ENCODE data around the gene ARHGAP9.
"Not testable (repeated sequence)": the region's sequence is repeated elsewhere in the genome, so short reads cannot be mapped to it uniquely, and the experiment has no call there.

Gene ARHGAP9

DNA sequence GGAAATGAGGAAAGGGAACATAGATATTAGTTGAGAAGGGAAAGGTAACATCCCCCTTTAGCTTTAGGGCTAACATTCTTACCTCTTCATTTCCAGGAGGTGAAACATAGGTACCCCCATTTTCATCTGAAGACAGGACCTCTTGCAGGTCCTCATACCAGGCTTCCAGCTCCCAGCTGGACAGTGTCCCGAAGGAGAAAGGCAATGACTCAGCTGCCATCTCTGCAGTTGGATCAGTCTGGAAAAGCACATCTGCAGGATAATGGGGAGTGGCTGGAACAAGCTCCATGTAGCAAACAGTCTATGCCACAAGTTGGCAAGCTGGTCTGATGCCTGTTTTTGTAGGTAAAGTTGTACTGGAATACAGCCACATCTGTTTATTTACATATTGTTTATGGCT is 37.5 kb upstream of the ARHGAP9 start:
- DNase-seq = no peak

DNA sequence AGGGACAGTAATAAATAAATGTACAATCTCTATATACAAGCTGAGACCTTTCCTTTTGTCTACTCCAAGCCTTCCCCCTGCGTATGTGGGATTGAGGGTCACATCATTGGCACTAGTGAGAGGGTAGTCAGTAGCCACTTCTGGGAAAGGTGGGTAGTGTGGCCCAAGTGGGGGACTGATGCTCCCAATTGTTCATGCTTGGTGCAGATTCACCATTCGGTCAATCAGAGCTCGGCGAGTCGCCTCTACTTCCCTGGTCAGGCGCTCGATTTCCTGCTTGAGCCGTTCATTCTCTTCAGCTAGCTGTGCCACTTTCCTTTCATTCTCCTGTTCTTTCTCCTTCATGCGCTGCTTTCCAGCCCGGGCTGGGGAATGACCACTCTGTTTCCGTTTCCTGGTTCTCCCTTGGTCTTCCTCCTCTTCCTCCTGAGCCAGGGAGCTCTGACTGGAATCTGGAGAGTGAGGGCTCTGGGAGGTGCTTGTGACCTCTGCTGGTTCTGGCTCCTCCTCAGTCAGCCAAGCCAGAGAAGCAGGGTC is 37.0 kb upstream of the ARHGAP9 start:
- DNase-seq = no peak

DNA sequence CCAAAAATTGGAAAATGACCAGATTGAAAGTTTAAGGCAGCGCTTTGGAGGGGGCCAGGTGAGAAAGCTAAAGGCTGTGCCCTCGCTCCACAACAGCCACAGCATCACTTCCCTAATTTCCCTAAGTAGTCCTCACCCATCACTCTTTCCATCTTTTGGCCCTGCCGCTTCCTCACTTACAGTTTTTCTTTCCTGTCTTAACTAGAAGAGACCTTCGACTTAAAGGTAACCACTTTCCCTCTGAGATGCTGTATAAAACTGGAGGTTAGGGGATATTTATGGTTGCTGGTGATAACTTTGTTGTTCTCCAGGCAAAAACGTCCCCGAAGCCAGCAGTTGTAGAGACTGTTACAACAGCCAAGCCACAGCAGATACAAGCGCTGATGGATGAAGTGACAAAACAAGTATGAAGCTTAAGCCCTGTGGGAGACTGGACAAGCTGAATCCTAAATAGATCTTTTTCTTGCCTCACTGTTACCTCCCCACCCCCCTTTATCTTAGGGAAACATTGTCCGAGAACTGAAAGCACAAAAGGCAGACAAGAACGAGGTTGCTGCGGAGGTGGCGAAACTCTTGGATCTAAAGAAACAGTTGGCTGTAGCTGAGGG is 36.4 kb upstream of the ARHGAP9 start:
- no peak for DNase-seq

DNA sequence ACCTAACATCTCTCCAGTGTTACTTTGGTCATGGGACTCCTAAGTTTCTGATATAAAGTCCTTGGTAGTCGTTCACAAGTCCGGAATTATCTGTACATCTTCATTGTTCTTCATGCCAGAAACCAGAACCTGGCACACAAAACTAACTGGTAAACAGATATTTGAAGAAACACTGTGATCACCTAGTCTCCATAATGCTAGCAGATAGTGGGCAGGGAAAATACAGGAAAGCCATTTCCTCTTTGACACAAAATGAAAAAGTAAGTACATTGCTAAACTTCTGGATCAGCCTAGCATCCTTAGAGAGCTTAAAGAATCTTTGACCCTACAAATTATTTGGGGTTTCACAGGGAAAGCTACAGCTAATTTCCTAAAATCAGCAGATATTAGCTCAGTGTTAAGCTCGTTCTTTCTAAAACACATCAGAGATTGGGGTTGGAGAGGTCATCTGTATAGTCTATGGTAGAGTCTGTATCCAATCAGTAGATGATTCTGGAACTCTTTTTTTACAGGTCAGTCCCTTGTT is 35.8 kb upstream of the ARHGAP9 start:
- DNase-seq = no peak

DNA sequence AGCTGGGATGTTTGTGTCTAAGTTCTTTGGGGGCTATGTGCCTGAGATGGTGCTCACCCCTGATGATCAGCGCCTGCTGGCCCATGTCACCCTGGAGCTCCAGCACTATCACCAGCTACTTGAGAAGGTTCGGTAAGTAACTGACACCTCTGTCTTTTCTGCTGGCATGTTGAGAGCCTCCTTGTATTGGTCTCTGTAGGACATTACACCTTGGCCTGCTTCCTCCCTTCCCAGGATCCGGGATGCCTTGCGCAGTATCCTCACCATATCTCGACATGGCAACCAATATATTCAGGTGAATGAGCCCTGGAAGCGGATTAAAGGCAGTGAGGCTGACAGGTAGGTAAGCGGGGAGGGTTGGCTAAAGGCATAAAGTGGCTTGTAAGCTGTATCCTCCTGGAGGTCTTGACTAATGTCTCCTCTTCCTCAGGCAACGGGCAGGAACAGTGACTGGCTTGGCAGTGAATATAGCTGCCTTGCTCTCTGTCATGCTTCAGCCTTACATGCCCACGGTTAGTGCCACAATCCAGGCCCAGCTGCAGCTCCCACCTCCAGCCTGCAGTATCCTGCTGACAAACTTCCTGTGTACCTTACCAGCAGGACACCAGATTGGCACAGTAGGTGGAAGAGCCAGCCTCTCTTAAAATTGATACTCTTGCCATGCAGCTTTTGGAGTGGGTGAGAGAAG is 35.2 kb upstream of the ARHGAP9 start:
- peak; percentile 66 to 89 for DNase-seq

DNA sequence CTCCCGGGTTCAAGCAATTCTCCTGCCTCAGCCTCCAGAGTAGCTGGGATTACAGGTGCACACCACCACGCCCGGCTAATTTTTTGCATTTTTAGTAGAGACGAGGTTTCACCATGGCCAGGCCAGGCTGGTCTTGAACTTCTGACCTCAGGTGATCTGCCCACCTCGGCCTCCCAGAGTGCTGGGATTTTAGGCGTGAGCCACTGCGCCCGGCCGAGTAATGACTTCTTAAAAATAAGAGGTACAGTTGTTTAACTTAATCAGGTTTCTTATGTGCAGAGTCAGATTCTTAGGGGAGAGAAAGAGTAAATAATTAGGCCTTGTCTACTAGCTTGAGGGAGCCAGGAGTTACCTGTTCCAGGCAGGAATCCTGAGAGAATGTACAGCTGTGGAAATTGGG is 34.6 kb upstream of the ARHGAP9 start:
- DNase-seq = not testable (repeated sequence)

DNA sequence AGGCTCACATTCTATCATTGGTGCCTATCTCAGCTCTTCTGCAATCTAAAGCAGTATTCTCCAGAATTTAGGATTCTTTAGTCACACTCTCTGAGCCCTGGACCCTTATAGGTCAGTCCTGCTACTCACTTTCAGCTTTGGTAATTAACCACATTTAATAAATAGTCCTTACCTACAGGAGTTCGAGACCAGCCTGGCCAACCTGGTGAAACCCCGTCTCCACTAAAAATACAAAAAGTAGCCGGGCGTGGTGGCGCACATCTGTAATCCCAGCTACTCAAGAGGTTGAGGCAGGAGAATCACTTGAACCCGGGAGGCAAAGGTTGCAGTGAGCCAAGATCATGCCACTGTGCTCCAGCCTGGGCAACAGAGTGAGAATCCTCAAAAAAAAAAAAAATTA is 34.0 kb upstream of the ARHGAP9 start:
- not testable (repeated sequence) for DNase-seq

DNA sequence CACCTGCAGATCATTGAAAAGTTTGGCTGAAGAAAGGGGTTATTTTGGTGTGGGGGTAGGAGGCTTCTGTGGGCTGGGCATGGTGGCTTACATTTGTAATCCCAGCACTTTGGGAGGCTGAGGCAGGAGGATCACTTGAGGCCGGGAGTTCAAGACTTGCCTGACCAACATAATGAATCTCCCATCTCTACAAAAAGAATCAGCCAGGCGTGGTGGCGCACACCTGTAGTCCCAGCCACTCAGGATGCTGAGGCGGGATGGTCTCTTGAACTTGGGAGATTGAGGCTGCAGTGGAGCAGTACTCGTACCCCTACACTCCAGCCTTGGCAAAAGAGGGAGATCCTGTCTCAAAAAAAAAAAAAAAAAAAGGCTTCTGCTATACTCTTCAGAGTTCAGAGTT is 33.6 kb upstream of the ARHGAP9 start:
- no peak for DNase-seq

DNA sequence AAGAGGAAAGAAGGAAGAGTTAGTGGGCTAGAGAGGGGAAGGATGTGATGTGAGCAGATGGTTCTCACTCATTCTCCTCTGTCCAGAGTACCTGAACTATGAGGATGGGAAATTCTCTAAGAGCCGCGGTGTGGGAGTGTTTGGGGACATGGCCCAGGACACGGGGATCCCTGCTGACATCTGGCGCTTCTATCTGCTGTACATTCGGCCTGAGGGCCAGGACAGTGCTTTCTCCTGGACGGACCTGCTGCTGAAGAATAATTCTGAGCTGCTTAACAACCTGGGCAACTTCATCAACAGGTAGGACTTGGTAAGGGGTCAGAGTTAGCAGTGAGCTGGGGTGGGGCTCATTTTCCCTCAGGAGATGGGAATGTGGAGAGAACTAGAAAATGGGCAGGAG is 33.0 kb upstream of the ARHGAP9 start:
- DNase-seq = no peak

DNA sequence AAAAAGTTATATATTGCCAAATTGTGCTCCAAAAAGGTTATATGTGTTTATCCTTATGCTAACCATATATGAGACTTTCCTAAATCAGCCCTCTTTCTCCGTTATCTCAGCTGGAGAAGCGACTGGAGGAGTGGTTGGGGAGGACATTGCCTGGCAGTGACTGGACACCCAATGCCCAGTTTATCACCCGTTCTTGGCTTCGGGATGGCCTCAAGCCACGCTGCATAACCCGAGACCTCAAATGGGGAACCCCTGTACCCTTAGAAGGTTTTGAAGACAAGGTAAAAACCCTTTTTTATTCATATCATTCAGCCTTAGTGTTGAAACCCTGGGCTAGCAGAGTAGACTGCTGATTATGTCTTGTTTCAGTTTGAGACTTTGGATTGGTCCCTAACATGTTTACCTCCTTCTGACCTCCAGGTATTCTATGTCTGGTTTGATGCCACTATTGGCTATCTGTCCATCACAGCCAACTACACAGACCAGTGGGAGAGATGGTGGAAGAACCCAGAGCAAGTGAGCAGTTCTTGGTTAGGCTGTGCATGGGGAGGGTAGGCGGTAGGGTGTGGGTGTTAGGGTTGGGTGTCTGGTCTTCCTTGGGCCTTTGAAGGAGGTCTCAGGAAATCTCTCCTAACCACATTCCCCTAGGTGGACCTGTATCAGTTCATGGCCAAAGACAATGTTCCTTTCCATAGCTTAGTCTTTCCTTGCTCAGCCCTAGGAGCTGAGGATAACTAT is 32.1 kb upstream of the ARHGAP9 start:
- DNase-seq = no peak

DNA sequence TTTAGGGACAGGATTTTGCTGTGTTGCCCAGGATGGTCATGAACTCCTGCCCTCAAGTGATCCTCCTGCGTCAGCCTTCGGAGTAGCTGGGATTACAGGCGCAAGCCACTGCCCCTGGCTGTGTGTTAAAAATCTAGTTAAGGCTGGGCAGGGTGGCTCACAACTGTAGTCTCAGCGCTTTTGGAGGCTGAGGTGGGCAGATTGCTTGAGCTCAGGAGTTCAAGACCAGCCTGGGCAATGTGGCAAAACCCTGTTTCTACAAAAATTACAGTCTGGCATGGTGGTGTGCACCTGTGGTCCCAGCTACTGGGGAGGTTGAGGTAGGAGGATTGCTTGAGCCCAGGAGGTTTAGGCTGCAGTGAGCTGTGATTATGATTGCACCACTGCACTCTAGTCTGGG is 31.5 kb upstream of the ARHGAP9 start:
- no peak for DNase-seq

DNA sequence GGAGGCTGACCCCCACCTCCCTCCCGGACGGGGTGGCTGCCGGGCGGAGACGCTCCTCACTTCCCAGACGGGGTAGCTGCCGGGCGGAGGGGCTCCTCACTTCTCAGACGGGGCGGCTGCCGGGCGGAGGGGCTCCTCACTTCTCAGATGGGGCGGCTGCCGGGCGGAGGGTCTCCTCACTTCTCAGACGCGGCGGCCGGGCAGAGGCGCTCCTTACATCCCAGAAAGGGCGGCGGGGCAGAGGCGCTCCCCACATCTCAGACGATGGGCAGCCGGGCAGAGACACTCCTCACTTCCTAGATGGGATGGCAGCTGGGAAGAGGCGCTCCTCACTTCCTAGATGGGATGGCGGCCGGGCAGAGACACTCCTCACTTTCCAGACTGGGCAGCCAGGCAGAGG is 28.1 kb upstream of the ARHGAP9 start:
- not testable (repeated sequence) for DNase-seq

DNA sequence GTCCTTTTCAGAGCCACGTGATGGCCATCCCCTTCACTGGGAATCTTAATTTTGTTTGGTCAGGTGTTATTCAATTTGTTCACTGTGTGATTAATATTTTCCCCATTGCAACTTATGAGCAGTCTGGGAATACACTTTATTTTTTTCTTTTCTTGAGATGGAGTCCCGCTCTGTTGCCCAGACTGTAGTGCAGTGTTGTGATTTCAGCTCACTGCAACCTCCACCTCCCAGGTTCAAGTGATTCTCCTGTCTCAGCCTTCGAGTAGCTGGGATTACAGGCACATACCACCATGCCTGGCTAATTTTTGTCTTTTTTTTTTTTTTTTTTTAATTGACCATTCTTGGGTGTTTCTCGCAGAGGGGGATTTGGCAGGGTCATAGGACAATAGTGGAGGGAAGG is 26.9 kb upstream of the ARHGAP9 start:
- DNase-seq = not testable (repeated sequence)

DNA sequence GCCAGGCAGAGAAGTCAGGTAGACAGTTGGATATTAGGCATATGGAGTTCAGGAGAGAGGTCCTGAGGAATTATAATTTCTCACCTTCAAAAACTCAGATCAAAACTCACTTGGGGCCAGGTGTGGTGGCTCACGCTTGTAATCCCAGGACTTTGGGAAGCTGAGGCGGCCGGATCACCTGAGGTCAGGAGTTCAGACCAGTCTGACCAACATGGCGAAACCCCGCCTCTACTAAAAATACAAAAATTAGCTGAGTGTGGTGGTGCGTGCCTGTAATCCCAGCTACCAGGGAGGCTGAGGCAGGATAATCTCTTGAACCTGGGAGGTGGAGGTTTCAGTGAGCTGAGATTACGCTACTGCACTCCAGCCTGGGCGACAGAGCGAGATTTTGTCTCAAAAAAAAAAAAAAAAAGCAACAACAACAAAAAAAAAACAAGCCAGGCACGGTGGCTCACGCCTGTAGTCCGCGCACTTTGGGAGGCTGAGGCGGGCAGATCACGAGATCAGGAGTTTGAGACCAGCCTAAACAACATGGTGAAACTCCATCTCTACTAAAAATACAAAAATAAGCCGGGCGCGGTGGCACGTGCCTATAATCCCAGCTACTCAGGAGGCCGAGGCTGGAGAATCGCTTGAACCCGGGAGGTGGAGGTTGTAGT is 22.8 kb upstream of the ARHGAP9 start:
- not testable (repeated sequence) for DNase-seq

DNA sequence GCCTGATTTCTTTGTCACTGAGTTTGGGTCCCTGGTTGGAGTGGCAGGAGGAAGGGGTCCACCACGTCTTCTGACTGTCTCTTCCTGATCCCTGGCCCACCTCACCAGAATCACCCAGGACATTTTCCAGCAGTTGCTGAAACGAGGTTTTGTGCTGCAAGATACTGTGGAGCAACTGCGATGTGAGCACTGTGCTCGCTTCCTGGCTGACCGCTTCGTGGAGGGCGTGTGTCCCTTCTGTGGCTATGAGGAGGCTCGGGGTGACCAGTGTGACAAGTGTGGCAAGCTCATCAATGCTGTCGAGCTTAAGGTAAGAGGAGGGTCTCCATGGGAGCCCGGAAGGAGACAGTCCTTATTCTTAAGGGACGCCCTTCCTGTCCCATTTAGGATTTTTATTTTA is 20.5 kb upstream of the ARHGAP9 start:
- DNase-seq = no peak

DNA sequence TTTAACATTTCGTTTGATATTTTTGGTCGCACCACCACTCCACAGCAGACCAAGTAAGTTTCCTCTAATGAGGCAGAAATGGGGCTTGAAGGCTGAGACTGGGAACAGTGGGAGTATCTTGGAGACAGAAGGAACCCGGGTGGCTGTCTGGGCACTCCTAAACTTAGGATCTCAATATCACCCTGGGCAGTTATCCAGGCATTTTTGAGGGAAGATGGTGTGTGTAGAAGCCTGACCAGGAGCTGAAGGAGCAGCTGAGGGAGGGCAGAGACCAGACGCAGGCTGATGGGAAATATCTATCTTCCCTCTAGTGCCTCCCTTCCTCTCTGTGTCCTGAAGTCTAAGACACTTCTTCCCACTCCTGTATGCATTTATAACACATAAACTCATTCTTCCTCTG is 18.9 kb upstream of the ARHGAP9 start:
- DNase-seq = no peak

DNA sequence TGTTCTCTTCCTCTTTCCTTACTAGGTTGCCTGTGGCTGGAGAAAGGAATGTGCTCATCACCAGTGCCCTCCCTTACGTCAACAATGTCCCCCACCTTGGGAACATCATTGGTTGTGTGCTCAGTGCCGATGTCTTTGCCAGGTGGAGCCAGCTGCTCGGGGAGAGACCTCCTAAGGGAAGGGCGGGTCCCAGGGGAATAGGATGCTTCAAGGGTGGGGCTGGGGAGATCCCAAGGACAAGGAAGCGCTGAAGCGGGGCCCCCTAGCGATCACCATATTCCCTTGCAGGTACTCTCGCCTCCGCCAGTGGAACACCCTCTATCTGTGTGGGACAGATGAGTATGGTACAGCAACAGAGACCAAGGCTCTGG is 18.5 kb upstream of the ARHGAP9 start:
- DNase-seq = no peak

DNA sequence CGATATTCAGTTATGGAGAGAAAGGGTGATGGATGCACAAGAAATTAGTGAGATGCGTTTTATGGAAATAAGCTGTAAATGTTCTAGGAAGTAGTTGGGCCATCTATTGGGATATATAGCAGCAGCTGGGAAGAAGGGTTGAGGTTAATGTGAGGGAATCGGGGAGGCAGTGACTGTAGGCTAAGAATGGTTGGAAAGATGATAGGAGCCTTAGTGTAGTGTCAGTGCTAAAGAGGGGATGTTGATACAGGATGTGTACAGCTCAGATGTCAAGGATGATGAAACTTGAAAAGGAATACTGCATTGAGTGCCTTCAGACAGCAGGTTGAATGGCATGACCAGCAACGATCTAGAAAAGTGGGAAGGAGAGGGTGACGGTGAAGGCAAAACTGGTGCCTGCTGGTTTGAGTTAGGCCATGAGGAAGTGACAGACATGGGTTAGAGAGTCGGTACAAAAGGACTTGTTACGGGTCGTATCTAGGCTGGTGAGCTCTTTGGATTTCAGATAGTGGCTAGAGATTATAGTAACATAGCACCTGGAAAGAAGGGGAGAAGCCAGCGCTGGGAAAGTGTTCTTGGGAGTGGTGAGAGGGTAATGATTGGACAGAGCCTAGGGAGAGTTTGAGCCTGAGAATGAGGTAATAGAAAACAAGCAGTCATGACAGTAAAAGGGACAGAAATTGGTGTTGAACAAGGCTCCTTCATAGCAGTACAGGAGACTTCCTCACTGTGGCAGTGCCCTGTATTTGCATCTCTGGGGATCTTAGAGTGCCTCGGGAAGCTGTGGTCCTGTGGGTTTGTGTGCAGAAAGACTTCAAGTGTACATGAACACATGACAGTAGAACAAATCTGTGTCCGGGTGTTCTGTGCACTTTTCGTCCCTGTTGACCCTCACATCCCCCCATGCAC is 17.8 kb upstream of the ARHGAP9 start:
- no peak for DNase-seq

DNA sequence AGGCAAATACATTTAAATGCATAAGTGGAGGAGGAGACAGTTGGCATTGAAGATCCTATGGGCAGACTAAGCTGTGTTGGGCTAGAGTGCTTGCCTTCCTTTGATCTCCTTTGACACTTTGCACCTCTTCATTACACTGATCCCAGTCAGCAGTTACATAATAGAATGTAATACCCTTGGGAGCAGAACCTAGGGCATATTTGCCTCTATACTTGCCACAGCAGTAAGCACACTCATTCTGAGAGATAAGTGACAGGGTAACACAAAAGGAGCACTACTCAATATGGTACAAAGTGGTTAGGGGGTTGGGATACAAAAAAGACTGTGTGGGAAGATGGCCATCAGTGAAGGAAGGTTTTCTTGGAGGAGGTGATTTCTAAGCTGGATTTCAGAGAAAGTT is 17.2 kb upstream of the ARHGAP9 start:
- DNase-seq = no peak

DNA sequence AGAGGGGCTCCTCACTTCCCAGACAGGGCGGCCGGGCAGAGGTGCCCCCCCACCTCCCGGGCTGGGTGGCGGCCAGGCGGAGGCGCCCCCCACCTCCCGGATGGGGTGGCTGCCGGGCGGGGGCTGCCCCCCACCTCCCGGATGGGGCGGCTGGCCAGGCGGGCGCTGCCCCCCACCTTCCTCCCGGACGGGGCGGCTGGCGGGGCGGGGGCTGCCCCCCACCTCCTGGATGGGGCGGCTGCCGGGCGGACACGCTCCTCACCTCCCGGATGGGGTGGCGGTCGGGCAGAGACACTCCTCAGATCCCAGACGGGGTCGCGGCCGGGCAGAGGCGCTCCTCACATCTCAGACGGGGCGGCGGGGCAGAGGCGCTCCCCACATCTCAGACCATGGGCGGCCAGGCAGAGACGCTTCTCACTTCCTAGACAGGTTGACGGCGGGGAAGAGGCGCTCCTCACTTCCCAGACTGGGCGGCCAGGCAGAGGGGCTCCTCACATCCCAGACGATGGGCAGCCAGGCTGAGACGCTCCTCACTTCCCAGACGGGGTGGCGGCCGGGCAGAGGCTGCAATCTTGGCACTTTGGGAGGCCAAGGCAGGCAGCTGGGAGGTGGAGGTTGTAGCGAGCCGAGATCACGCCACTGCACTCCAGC is 15.5 kb upstream of the ARHGAP9 start:
- not testable (repeated sequence) for DNase-seq
